HCT116 (cell line): ENCODE data around the gene KLHL22. TPM values are rescaled to one million over a fixed set of nuclear protein-coding genes. Genes with fewer than 3 reads are reported as not detected.

Experiments used
- ATAC-seq: fragments of 200-7000 bp; cut with Tn5 transposase; 2 replicates; pipeline ENCODE4 v1.9.1; 2020; ENCODE audit warnings: mild to moderate bottlenecking, moderate library complexity
- BruUV-seq: library from RNA; stranded (reverse); fragments of 400-500 nt; replicated peaks from 2 replicates; lab custom pipeline; 2021; lab: Mats Ljungman, UMichigan
- CTCF ChIA-PET: fragments of 300-600 bp; sonication (Branson Sonifier 250); formaldehyde crosslinking; loops from one replicate; lab custom pipeline; 2021; ENCODE audit warnings: antibody characterized with exemption; lab: Charles Lee
- POLR2A ChIA-PET: fragments of 300-600, 350-600 bp; sonication (Branson Sonifier 250); formaldehyde crosslinking; loops from one replicate; lab custom pipeline; 2021; ENCODE audit warnings: antibody characterized with exemption; lab: Charles Lee
- RAD21 ChIA-PET, 2 experiments: fragments of 300-600 bp; sonication (Branson Sonifier 250); formaldehyde crosslinking; loops; one replicate each; lab custom pipeline; 2023; ENCODE audit warnings: low total read pairs in 2 of 2; ENCODE audit not compliant: uncharacterized antibody in 2 of 2, unreplicated experiment in 2 of 2, low non-redundant PET in 1 of 2; lab: Charles Lee
- DNase-seq: peaks from one replicate; pipeline ENCODE4 v3.0.0-alpha.2; 2010; ENCODE audit warnings: low read depth, low spot score
- H2AFZ ChIP-seq: fragments of 200-600 bp; shearing (Covaris generic), sonication (generic); 2 replicates; pipeline ENCODE4 v1.6.1; 2017; ENCODE audit warnings: low read depth, mixed run types, mixed read lengths, antibody characterized with exemption, low read length; ENCODE audit not compliant: poor library complexity, severe bottlenecking
- H3K27ac ChIP-seq: 2 replicates; pipeline ENCODE4 v1.5.1; 2012; ENCODE audit warnings: low read depth, low read length
- H3K27me3 ChIP-seq: fragments of 200-600 bp; sonication (generic); 2 replicates; pipeline ENCODE4 v1.6.1; 2016; ENCODE audit warnings: mixed run types, low read length, mixed read lengths; ENCODE audit not compliant: insufficient read depth
- H3K36me3 ChIP-seq, 2 experiments: fragments of 200-500 bp in 1 of 2; fragments of 200-600 bp in 1 of 2; sonication (Bioruptor generic) in 1 of 2; sonication (generic) in 1 of 2; 2 replicates each; pipeline versions ENCODE4 v1.5.1 to v1.6.1; 2014 to 2016; ENCODE audit warnings: low read length in 2 of 2, inconsistent platforms in 1 of 2, mixed read lengths in 1 of 2, mixed run types in 1 of 2; ENCODE audit not compliant: insufficient read depth in 2 of 2, control insufficient read depth in 1 of 2
- H3K4me1 ChIP-seq, 2 experiments: fragments of 200-600 bp in 1 of 2; sonication (generic) in 1 of 2; 2 replicates each; pipeline versions ENCODE4 v1.5.1 to v1.6.1; 2012 to 2017; ENCODE audit warnings: low read length in 2 of 2, inconsistent platforms in 1 of 2, mild to moderate bottlenecking in 1 of 2, mixed read lengths in 1 of 2, mixed run types in 1 of 2, moderate library complexity in 1 of 2; ENCODE audit not compliant: insufficient read depth in 2 of 2, control insufficient read depth in 1 of 2
- H3K4me2 ChIP-seq: fragments of 200-600 bp; sonication (generic); 2 replicates; pipeline ENCODE4 v1.6.1; 2017; ENCODE audit warnings: mixed run types, low read length, mixed read lengths
- H3K4me3 ChIP-seq, 2 experiments: fragments of 200-600 bp in 1 of 2; sonication (generic) in 1 of 2; replicated peaks in 1 of 2; 2 replicates each; pipeline ENCODE4 v1.5.1; 2011 to 2016; ENCODE audit warnings: low read length in 2 of 2, control low read depth in 1 of 2, low read depth in 1 of 2, mild to moderate bottlenecking in 1 of 2, mixed read lengths in 1 of 2, mixed run types in 1 of 2
- H3K79me2 ChIP-seq: fragments of 200-600 bp; sonication (generic); 2 replicates; pipeline ENCODE4 v1.6.1; 2017; ENCODE audit warnings: mild to moderate bottlenecking, mixed run types, low read length, moderate library complexity, mixed read lengths; ENCODE audit not compliant: insufficient read depth
- H3K9ac ChIP-seq: fragments of 200-600 bp; sonication (generic); 2 replicates; pipeline ENCODE4 v1.6.1; 2016; ENCODE audit warnings: low read length, mixed read lengths
- H3K9me2 ChIP-seq: fragments of 200-600 bp; sonication (generic), shearing (Covaris generic); 2 replicates; pipeline ENCODE4 v1.6.1; 2017; ENCODE audit warnings: mixed run types, mild to moderate bottlenecking, moderate library complexity; ENCODE audit not compliant: insufficient read depth
- H3K9me3 ChIP-seq, 2 experiments: fragments of 200-500 bp in 1 of 2; fragments of 200-600 bp in 1 of 2; sonication (Bioruptor generic) in 1 of 2; sonication (generic) in 1 of 2; 2 replicates each; pipeline ENCODE4 v1.6.1; 2014 to 2017; ENCODE audit warnings: low read length in 2 of 2, mixed read lengths in 2 of 2, inconsistent platforms in 1 of 2, low read depth in 1 of 2, mild to moderate bottlenecking in 1 of 2, mixed run types in 1 of 2, moderate library complexity in 1 of 2; ENCODE audit not compliant: control insufficient read depth in 1 of 2, insufficient read depth in 1 of 2
- H4K20me1 ChIP-seq: fragments of 200-600 bp; sonication (generic), shearing (Covaris generic); 2 replicates; pipeline ENCODE4 v1.6.1; 2017; ENCODE audit warnings: mixed run types, mild to moderate bottlenecking, moderate library complexity; ENCODE audit not compliant: insufficient read depth
- CEBPB ChIP-seq: IDR thresholded peaks from 2 replicates; pipeline ENCODE4 v1.6.1; 2012; ENCODE audit warnings: low read depth
- ELF1 ChIP-seq: IDR thresholded peaks from 2 replicates; pipeline ENCODE4 v1.6.1; 2012; ENCODE audit warnings: low read depth, borderline replicate concordance
- EZH2 ChIP-seq: fragments of 200-600 bp; sonication (generic); IDR thresholded peaks from 2 replicates; pipeline ENCODE4 v1.6.1; 2017; ENCODE audit warnings: antibody characterized with exemption, mixed run types
- JUND ChIP-seq: IDR thresholded peaks from 2 replicates; pipeline ENCODE4 v1.6.1; 2012
- POLR2AphosphoS5 ChIP-seq: IDR thresholded peaks from 2 replicates; pipeline ENCODE4 v1.6.1; 2011; ENCODE audit warnings: mild to moderate bottlenecking, low read depth, low read length, moderate library complexity
- RAD21 ChIP-seq: IDR thresholded peaks from 2 replicates; pipeline ENCODE4 v1.6.1; 2012; ENCODE audit warnings: low read depth, mild to moderate bottlenecking
- SIN3A ChIP-seq: IDR thresholded peaks from 2 replicates; pipeline ENCODE4 v1.6.1; 2012; ENCODE audit warnings: low read depth
- YY1 ChIP-seq: IDR thresholded peaks from 2 replicates; pipeline ENCODE4 v1.6.1; 2011; ENCODE audit warnings: low read length, low read depth, moderate library complexity, mild to moderate bottlenecking; ENCODE audit not compliant: insufficient replicate concordance; ENCODE audit errors: extremely low read depth
- ZFX ChIP-seq: fragments of 450-650 bp; IDR thresholded peaks from 2 replicates; pipeline ENCODE4 v1.6.1; 2017
- ZNF274 ChIP-seq: fragments of 200-500 bp; sonication (Bioruptor generic); IDR thresholded peaks from 2 replicates; pipeline ENCODE4 v1.6.1; 2014; ENCODE audit warnings: mild to moderate bottlenecking, low read depth, low read length, inconsistent platforms
- intact Hi-C: fragments of 100-400 bp; cut with micrococcal nuclease; formaldehyde crosslinking; loops from 2 replicates; pipeline ENCODE4 v1.10.0; 2022
- total RNA-seq: library from RNA; stranded (reverse); gene quantifications from one replicate; pipeline ENCODE4 v1.2.1, GENCODE V29; 2021; ENCODE audit not compliant: unreplicated experiment

The KLHL22 gene
- total RNA-seq, 1 experiment from 2014 or later, result 16.4 TPM

GRCh38 chr22:20405931-20406685 lies 89.5 kb downstream of the KLHL22 start:
- H3K9ac ChIP-seq, result no peak overlapping the region
- H3K9me3 ChIP-seq, result no peaks in the 10 kb centered on the region
- H3K4me2 ChIP-seq, result no peak overlapping the region
- H3K79me2 ChIP-seq, result no peaks in the 10 kb centered on the region
- H3K36me3 ChIP-seq, result peaks cover 0 to 3% of the 10 kb centered on the region in 2 experiments; a peak in 2 of 4 replicates
- BruUV-seq, result no TSS peak
- peaks cover 0 to 4% of the 10 kb centered on the region in 2 experiments; a peak in 1 of 4 replicates for H3K4me1 ChIP-seq
- TF ChIP-seq RAD21 (no peak), JUND (no peak), ZFX (no peak), POLR2AphosphoS5 (no peak)
- no peak for ATAC-seq
- ChIA-PET RAD21 (no interaction called here), CTCF (interaction anchor here (0.7 kb wide), 1 partner anchor 11 kb away, joined by 3 read pairs; no protein-coding TSS in a partner anchor), POLR2A (no interaction called here)
- intact Hi-C loops, result no loop called here
- no peaks in the 10 kb centered on the region for H3K27me3 ChIP-seq
- no peak overlapping the region for H3K27ac ChIP-seq
- H3K4me3 ChIP-seq, result no peak overlapping the region
- H4K20me1 ChIP-seq, result no peaks in the 10 kb centered on the region
- H3K9me2 ChIP-seq, result no peaks in the 10 kb centered on the region
- H2AFZ ChIP-seq, result no peak overlapping the region
- no peak for DNase-seq

GRCh38 chr22:20405291-20405930 lies 90.2 kb downstream of the KLHL22 start:
- no peak overlapping the region for H3K4me3 ChIP-seq
- no TSS peak for BruUV-seq
- H3K36me3 ChIP-seq, result peaks cover 0 to 3% of the 10 kb centered on the region in 2 experiments; a peak in 3 of 4 replicates
- no peak overlapping the region for H3K27ac ChIP-seq
- ChIA-PET CTCF (no interaction called here), RAD21 (no interaction called here), POLR2A (no interaction called here)
- H3K9me2 ChIP-seq, result no peaks in the 10 kb centered on the region
- peaks cover 0 to 4% of the 10 kb centered on the region in 2 experiments; a peak in 1 of 4 replicates for H3K4me1 ChIP-seq
- no peaks in the 10 kb centered on the region for H3K9me3 ChIP-seq
- TF ChIP-seq ELF1, result no peak
- no peak for TF ChIP-seq SIN3A
- TF ChIP-seq ZNF274, result no peak
- TF ChIP-seq EZH2, result no peak
- TF ChIP-seq CEBPB, result no peak
- no peak for TF ChIP-seq YY1
- H3K9ac ChIP-seq, result no peak overlapping the region
- no peaks in the 10 kb centered on the region for H3K79me2 ChIP-seq
- no peak overlapping the region for H2AFZ ChIP-seq
- ATAC-seq (no peak), DNase-seq (no peak)
- H4K20me1 ChIP-seq, result no peaks in the 10 kb centered on the region
- intact Hi-C loops, result no loop called here
- H3K27me3 ChIP-seq, result no peaks in the 10 kb centered on the region
- H3K4me2 ChIP-seq, result no peak overlapping the region
